Measurements from ENCODE around the gene AKAP6.

GRCh38 chr14:32469388-32470160 lies 140.5 kb downstream of the AKAP6 start:
- TF ChIP-seq CTCF (IDR thresholded peaks at IDR 0.05; ENCODE audit: low read depth, low read length, missing input control) (peak; percentile 58), REST (IDR thresholded peaks at IDR 0.05) (no peak), SP1 (IDR thresholded peaks at IDR 0.05) (no peak), RAD21 (IDR thresholded peaks at IDR 0.05) (peak; percentile 80 to 85), RXRA (IDR thresholded peaks at IDR 0.05) (no peak), EGR1 (IDR thresholded peaks at IDR 0.05; ENCODE audit: low read depth in 2 of 2) (no peak), JUND (IDR thresholded peaks at IDR 0.05) (no peak), HNF4A (conservative IDR thresholded peaks at IDR 0.05) (no peak), YY1 (IDR thresholded peaks at IDR 0.05) (no peak), MAX (IDR thresholded peaks at IDR 0.05) (no peak), ZBTB33 (IDR thresholded peaks at IDR 0.05) (no peak), ATF3 (IDR thresholded peaks at IDR 0.05) (no peak), FOXA1 (IDR thresholded peaks at IDR 0.05) (no peak)
